DND-41 (cell line): ENCODE data around the gene MGA.

ENCODE experiments used
- ATAC-seq: fragments of 200-7000 bp; cut with Tn5 transposase; 3 replicates; pipeline ENCODE4 v1.9.1; 2021; ENCODE audit warnings: low read depth; ENCODE audit not compliant: insufficient read depth
- DNase-seq: peaks from one replicate; pipeline ENCODE4 v3.0.0-alpha.2; 2020
- H2AFZ ChIP-seq: 2 replicates; pipeline ENCODE4 v1.6.0; 2012; ENCODE audit warnings: low read depth, low read length
- H3K27ac ChIP-seq: 2 replicates; pipeline ENCODE4 v1.5.1; 2012; ENCODE audit warnings: low read length, inconsistent platforms
- H3K27me3 ChIP-seq: fragments of 200-600 bp; sonication (generic); 2 replicates; pipeline ENCODE4 v1.6.0; 2012; ENCODE audit warnings: low read length, mild to moderate bottlenecking, inconsistent platforms; ENCODE audit not compliant: insufficient read depth, poor library complexity
- H3K36me3 ChIP-seq: 2 replicates; pipeline ENCODE4 v1.5.1; 2012; ENCODE audit warnings: low read length, inconsistent platforms; ENCODE audit not compliant: insufficient read depth
- H3K4me1 ChIP-seq: 2 replicates; pipeline ENCODE4 v1.5.1; 2012; ENCODE audit warnings: mild to moderate bottlenecking, low read length; ENCODE audit not compliant: insufficient read depth
- H3K4me2 ChIP-seq: 2 replicates; pipeline ENCODE4 v1.6.0; 2012; ENCODE audit warnings: mild to moderate bottlenecking, moderate library complexity, low read length, inconsistent platforms; ENCODE audit not compliant: insufficient read depth
- H3K4me3 ChIP-seq, 2 experiments: fragments of 200-600 bp in 1 of 2; shearing (Covaris generic) in 1 of 2; 2 replicates each; pipeline ENCODE4 v1.5.1; 2012 to 2016; ENCODE audit warnings: inconsistent platforms in 2 of 2, low read length in 2 of 2, mild to moderate bottlenecking in 2 of 2, low read depth in 1 of 2, moderate library complexity in 1 of 2
- H3K79me2 ChIP-seq: 2 replicates; pipeline ENCODE4 v1.6.0; 2012; ENCODE audit warnings: low read length, inconsistent platforms; ENCODE audit not compliant: insufficient read depth
- H3K9ac ChIP-seq: 2 replicates; pipeline ENCODE4 v1.6.0; 2012; ENCODE audit warnings: low read depth, mild to moderate bottlenecking, inconsistent platforms, low read length, moderate library complexity
- H3K9me3 ChIP-seq: 2 replicates; pipeline ENCODE4 v1.5.1; 2012; ENCODE audit warnings: low read length, moderate library complexity, mild to moderate bottlenecking, inconsistent platforms; ENCODE audit not compliant: insufficient read depth, severe bottlenecking
- H4K20me1 ChIP-seq: 2 replicates; pipeline ENCODE4 v1.6.0; 2012; ENCODE audit warnings: low read length; ENCODE audit not compliant: insufficient read depth
- CTCF ChIP-seq: IDR thresholded peaks from 2 replicates; pipeline ENCODE4 v1.5.1; 2012; ENCODE audit warnings: borderline replicate concordance, low read length, moderate library complexity, mild to moderate bottlenecking; ENCODE audit not compliant: poor library complexity, severe bottlenecking; ENCODE audit errors: extremely low read depth
- EZH2 ChIP-seq: IDR thresholded peaks from 3 replicates; pipeline ENCODE4 v1.6.1; 2012; ENCODE audit warnings: borderline replicate concordance, low read depth, mild to moderate bottlenecking, moderate library complexity, low read length, inconsistent platforms; ENCODE audit not compliant: severe bottlenecking

The MGA gene

DNA sequence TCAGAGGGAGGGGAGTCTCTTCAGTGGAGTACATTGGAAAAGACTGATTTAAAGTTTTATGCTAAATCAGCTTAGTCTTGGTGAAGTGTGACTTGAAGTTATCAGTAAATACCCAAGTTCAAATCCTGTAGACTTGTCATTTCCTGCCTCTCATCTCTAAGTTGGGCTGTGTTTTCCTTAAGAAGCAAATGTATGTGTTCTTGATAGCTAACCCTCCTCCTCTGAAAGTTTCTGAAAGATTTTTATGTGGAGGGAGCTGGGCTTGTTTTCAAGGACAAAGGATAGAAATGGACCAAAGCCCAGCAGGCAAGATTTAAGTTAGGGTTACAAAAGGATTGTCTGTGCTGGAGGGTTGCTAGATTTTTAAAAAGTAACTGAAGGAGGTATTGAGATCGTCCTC lies 118.3 kb downstream of the MGA start:
- Histone ChIP-seq H4K20me1 (no peaks in the 10 kb centered on the region), H3K4me1 (peaks cover 41% of the 10 kb centered on the region), H3K9me3 (no peaks in the 10 kb centered on the region), H3K27ac (no peak overlapping the region), H3K4me2 (no peak overlapping the region), H3K36me3 (no peaks in the 10 kb centered on the region; the same call in 1 of the 2 replicates), H3K27me3 (no peaks in the 10 kb centered on the region), H3K79me2 (peaks cover 68% of the 10 kb centered on the region), H2AFZ (no peak overlapping the region), H3K9ac (no peak overlapping the region), H3K4me3 (no peak overlapping the region)
- no peak for ATAC-seq
- DNase-seq: no peak
- no peak for TF ChIP-seq EZH2
- no peak for TF ChIP-seq CTCF

DNA sequence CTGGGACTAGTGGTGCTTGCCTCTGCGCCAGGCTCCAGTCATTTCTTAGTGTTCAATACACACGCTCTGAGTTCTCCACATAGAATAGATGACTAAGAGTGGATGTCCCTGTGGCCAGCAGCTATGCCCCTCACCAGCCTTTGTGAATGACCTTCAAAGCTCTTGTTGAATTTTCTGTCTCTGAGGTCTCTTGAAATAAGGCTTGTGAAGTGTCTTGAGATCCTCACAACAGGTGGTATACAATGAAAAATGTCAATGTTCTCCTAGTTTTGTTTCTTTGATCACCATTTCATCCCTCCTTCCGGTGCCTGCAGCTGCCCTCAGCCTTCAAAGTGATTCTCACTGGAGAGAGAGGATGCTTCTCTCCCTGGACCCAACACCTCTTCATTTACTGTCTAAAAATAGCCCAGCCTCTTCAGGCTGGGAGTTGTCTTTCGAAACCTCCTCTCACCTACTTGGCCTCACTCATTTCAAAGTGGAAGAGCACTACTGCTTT lies 119.5 kb downstream of the MGA start:
- Histone ChIP-seq H3K9ac (no peak overlapping the region), H3K4me3 (no peak overlapping the region), H3K9me3 (no peaks in the 10 kb centered on the region), H3K27ac (no peak overlapping the region), H4K20me1 (no peaks in the 10 kb centered on the region), H3K4me2 (no peak overlapping the region), H3K27me3 (no peaks in the 10 kb centered on the region), H3K79me2 (peaks cover 74% of the 10 kb centered on the region), H3K36me3 (no peaks in the 10 kb centered on the region; the same call in 1 of the 2 replicates), H3K4me1 (peaks cover 35% of the 10 kb centered on the region), H2AFZ (no peak overlapping the region)
- DNase-seq (no peak), ATAC-seq (no peak)
- no peak for TF ChIP-seq EZH2
- no peak for TF ChIP-seq CTCF

- H3K79me2 ChIP-seq: peaks cover 68% of the 10 kb centered on the region
- H3K4me3 ChIP-seq: no peak overlapping the region
- peaks cover 30% of the 10 kb centered on the region for H3K4me1 ChIP-seq
- TF ChIP-seq CTCF (no peak), EZH2 (no peak)
- H3K36me3 ChIP-seq: no peaks in the 10 kb centered on the region
- H4K20me1 ChIP-seq: no peaks in the 10 kb centered on the region
- H3K9me3 ChIP-seq: no peaks in the 10 kb centered on the region
- H3K4me2 ChIP-seq: no peak overlapping the region
- no peak for ATAC-seq
- H2AFZ ChIP-seq: no peak overlapping the region
- no peak for DNase-seq
- H3K27me3 ChIP-seq: no peaks in the 10 kb centered on the region
- H3K9ac ChIP-seq: no peak overlapping the region
- H3K27ac ChIP-seq: no peak overlapping the region
Measured at GRCh38 chr15:41780266-41780665, 120.1 kb downstream of the MGA start.

DNA sequence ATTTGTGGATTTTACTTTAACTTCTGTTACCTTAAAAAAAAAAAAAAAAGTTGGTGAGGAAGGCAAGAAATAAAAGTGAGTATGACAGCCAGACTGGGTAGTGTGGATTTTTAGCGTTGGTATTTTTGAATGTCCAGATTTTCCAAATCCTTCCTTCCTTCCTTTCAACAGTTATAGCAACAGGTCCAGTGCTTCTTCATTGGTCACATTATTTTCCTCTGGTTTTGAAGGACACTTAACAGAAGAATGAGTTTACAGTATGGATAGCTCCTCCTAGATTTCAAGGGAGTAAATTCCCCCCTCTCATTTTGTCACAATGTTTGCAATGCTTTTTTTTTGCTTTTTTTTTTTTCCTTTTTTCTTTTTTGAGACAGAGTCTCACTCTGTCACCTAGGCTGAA lies 120.5 kb downstream of the MGA start:
- Histone ChIP-seq H3K4me2 (no peak overlapping the region), H3K27me3 (no peaks in the 10 kb centered on the region), H3K27ac (no peak overlapping the region), H3K4me3 (no peak overlapping the region), H3K9me3 (no peaks in the 10 kb centered on the region), H3K9ac (no peak overlapping the region), H2AFZ (no peak overlapping the region), H3K79me2 (peaks cover 66% of the 10 kb centered on the region), H4K20me1 (no peaks in the 10 kb centered on the region), H3K4me1 (peaks cover 25% of the 10 kb centered on the region), H3K36me3 (no peaks in the 10 kb centered on the region)
- ATAC-seq: no peak
- no peak for DNase-seq
- TF ChIP-seq CTCF (no peak), EZH2 (no peak)
